Activated gamma-delta T cell (primary cell): ENCODE results near the gene RLN3.

Source experiments
- DNase-seq: peaks from one replicate; lab custom pipeline; 2025; lab: John Stamatoyannopoulos, UW

Gene RLN3

GRCh38 chr19:14054099-14054498 is 26.2 kb downstream of the RLN3 start:
- DNase-seq, result no peak

- DNase-seq, result no peak
Observed at GRCh38 chr19:14054721-14055120, 26.8 kb downstream of the RLN3 start.

- no peak for DNase-seq
Observed at GRCh38 chr19:14055396-14055795, 27.4 kb downstream of the RLN3 start.

- DNase-seq, result no peak
Observed at GRCh38 chr19:14056069-14056666, 28.2 kb downstream of the RLN3 start.

GRCh38 chr19:14056741-14057356 is 28.9 kb downstream of the RLN3 start:
- DNase-seq, result no peak

GRCh38 chr19:14058182-14059092 is 30.5 kb downstream of the RLN3 start:
- DNase-seq, result no peak

- DNase-seq, result no peak
Observed at GRCh38 chr19:14059093-14059480, 31.1 kb downstream of the RLN3 start.

- DNase-seq, result no peak
Observed at GRCh38 chr19:14059652-14060155, 31.8 kb downstream of the RLN3 start.

GRCh38 chr19:14061081-14061749 is 33.3 kb downstream of the RLN3 start:
- DNase-seq, result no peak

GRCh38 chr19:14061751-14062557 is 34.0 kb downstream of the RLN3 start, which contains the start of gene PALM3:
PALM3 (minus strand) TSS chr19:14062076; CDS start chr19:14061980, 96 bp downstream.
- no peak for DNase-seq

GRCh38 chr19:14062558-14062855 is 34.6 kb downstream of the RLN3 start:
- DNase-seq, result no peak

- DNase-seq, result no peak
Observed at GRCh38 chr19:14063105-14063504, 35.2 kb downstream of the RLN3 start.

GRCh38 chr19:14066134-14066533 is 38.2 kb downstream of the RLN3 start:
- DNase-seq, result no peak

GRCh38 chr19:14070268-14071050 is 42.5 kb downstream of the RLN3 start:
- no peak for DNase-seq

- no peak for DNase-seq
Observed at GRCh38 chr19:14072535-14073260, 44.8 kb downstream of the RLN3 start, which contains the start of gene MISP3. MISP3 (plus strand) TSS chr19:14072786; CDS start chr19:14073310, 524 bp downstream.

- peak; percentile 66 for DNase-seq
Observed at GRCh38 chr19:14073261-14073924, 45.4 kb downstream of the RLN3 start.

GRCh38 chr19:14073925-14074838 is 46.2 kb downstream of the RLN3 start:
- DNase-seq, result no peak

- no peak for DNase-seq
Observed at GRCh38 chr19:14078411-14078810, 50.5 kb downstream of the RLN3 start.
